ENCODE results near the gene ASB3. TPM values are rescaled to one million over a fixed set of nuclear protein-coding genes. Genes with fewer than 3 reads are reported as not detected.

The ASB3 gene
- total and polyA plus RNA-seq, 2 donors (not counting 1 experiment from before 2014, with no cell fraction given) = 15.9 to 30.7 TPM

- H3K4me3 Mint-ChIP-seq = no peak overlapping the region
- Histone ChIP-seq H4K20me1 (ENCODE audit: control insufficient read depth, insufficient read depth, low read length, poor library complexity, severe bottlenecking) (peaks cover 15% of the 10 kb centered on the region), H3K4me2 (replicated peaks; ENCODE audit: low read depth, low read length, poor library complexity, severe bottlenecking) (no peak overlapping the region), H3K27me3 (replicated peaks in 1 of 4; ENCODE audit: control extremely low read depth in 1 of 4, control insufficient read depth in 3 of 4, insufficient read depth in 4 of 4, low read length in 3 of 4) (no peaks in the 10 kb centered on the region), H2AFZ (ENCODE audit: insufficient read depth, low read depth, low read length, poor library complexity, severe bottlenecking) (no peak overlapping the region), H3K79me2 (ENCODE audit: control insufficient read depth, insufficient read depth, low read length) (peaks cover 53% of the 10 kb centered on the region), H3K36me3 (replicated peaks in 1 of 2; ENCODE audit: control extremely low read depth in 1 of 2, control insufficient read depth in 1 of 2, extremely low read depth in 1 of 2, insufficient read depth in 2 of 2, low read length in 1 of 2) (peaks cover 1 to 26% of the 10 kb centered on the region in 2 experiments), H3K4me3 (ENCODE audit: control extremely low read depth in 1 of 5, extremely low read depth in 1 of 5, insufficient read depth in 1 of 5, low read depth in 2 of 5, low read length in 4 of 5) (no peak overlapping the region), H3K27ac (ENCODE audit: low read length in 2 of 2) (no peak overlapping the region), H3K9ac (ENCODE audit: low read length) (no peak overlapping the region), H3K9me3 (ENCODE audit: control extremely low read depth in 1 of 3, control insufficient read depth in 2 of 3, insufficient read depth in 1 of 3, low read length in 2 of 3) (no peaks in the 10 kb centered on the region), H3K4me1 (ENCODE audit: control insufficient read depth in 2 of 2, insufficient read depth in 2 of 2, low read length in 2 of 2) (peaks cover 2 to 3% of the 10 kb centered on the region in 2 donors)
- ChIA-PET CTCF (no interaction called here), POLR2A (no interaction called here)
- no peak for ATAC-seq (ENCODE audit: low read depth)
- DNase-seq = no peak
- peaks cover 16% of the 10 kb centered on the region for H3K4me1 Mint-ChIP-seq
- no peaks in the 10 kb centered on the region for H3K9me3 Mint-ChIP-seq (ENCODE audit: insufficient read depth)
- no CpG with 5 or more reads among the region's 3 CpGs for WGBS (ENCODE audit: insufficient coverage)
- intact Hi-C loops (cut with micrococcal nuclease) = no loop called here
- H3K27me3 Mint-ChIP-seq = no peaks in the 10 kb centered on the region
- TF ChIP-seq, protein P1, sequence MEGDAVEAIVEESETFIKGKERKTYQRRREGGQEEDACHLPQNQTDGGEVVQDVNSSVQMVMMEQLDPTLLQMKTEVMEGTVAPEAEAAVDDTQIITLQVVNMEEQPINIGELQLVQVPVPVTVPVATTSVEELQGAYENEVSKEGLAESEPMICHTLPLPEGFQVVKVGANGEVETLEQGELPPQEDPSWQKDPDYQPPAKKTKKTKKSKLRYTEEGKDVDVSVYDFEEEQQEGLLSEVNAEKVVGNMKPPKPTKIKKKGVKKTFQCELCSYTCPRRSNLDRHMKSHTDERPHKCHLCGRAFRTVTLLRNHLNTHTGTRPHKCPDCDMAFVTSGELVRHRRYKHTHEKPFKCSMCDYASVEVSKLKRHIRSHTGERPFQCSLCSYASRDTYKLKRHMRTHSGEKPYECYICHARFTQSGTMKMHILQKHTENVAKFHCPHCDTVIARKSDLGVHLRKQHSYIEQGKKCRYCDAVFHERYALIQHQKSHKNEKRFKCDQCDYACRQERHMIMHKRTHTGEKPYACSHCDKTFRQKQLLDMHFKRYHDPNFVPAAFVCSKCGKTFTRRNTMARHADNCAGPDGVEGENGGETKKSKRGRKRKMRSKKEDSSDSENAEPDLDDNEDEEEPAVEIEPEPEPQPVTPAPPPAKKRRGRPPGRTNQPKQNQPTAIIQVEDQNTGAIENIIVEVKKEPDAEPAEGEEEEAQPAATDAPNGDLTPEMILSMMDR (IDR thresholded peaks at IDR 0.05) = no peak
- TF ChIP-seq EZH2 (IDR thresholded peaks at IDR 0.05; ENCODE audit: borderline replicate concordance, insufficient read depth, low read depth, low read length, poor library complexity, severe bottlenecking) = no peak
- H3K27ac Mint-ChIP-seq = no peak overlapping the region
Observed at GRCh38 chr2:53793261-53793660, 6.5 kb upstream of the ASB3 start.

DNA sequence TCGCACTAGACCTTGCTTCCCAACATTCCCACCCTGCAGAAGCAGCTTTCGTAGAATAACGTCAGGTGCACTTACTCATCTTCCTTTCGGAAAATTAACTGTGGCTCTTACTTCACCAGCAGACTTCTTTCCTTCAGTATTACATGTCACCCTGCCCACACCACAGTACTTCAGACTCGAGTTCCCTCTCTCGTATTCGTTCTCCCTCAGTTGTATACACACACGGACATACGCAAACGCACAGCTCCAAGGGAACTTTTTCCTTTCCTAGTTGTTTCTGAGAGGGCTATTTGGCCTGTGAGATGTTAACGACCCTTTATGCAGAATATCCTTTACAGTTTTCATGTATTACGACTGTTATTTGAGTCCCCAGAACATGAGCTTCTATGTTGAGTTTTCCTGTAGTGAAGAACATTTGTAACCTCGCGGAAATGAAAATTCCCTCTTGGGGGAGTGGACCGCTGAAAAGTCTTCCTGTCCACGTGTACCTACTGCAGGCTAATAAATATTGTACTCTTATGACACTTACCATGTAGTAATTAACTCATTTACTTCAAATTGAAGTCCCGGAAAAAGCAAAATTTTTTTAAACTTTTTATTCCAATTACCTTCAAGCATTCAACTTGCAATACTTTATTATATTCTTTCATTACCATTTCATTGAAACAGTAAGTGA is 999 bp upstream of the ASB3 start:
- Mint-ChIP-seq H3K9me3 (ENCODE audit: insufficient read depth) (no peaks in the 10 kb centered on the region), H3K4me3 (peak overlapping the region; percentile 98), H3K27me3 (no peaks in the 10 kb centered on the region), H3K4me1 (peaks cover 54% of the 10 kb centered on the region), H3K27ac (peak overlapping the region; percentile 92)
- Histone ChIP-seq H3K27ac (ENCODE audit: low read length in 2 of 2) (peak overlapping the region; percentile 80 to 88), H3K27me3 (replicated peaks in 1 of 4; ENCODE audit: control extremely low read depth in 1 of 4, control insufficient read depth in 3 of 4, insufficient read depth in 4 of 4, low read length in 3 of 4) (no peaks in the 10 kb centered on the region), H3K36me3 (replicated peaks in 1 of 2; ENCODE audit: control extremely low read depth in 1 of 2, control insufficient read depth in 1 of 2, extremely low read depth in 1 of 2, insufficient read depth in 2 of 2, low read length in 1 of 2) (no peaks in the 10 kb centered on the region), H2AFZ (ENCODE audit: insufficient read depth, low read depth, low read length, poor library complexity, severe bottlenecking) (peak overlapping the region; percentile 88), H3K79me2 (ENCODE audit: control insufficient read depth, insufficient read depth, low read length) (peaks cover 97% of the 10 kb centered on the region), H3K4me3 (ENCODE audit: control extremely low read depth in 1 of 5, extremely low read depth in 1 of 5, insufficient read depth in 1 of 5, low read depth in 2 of 5, low read length in 4 of 5) (peak overlapping the region; percentile 77 to 98 (median 93)), H3K9ac (ENCODE audit: low read length) (peak overlapping the region; percentile 88), H3K9me3 (ENCODE audit: control extremely low read depth in 1 of 3, control insufficient read depth in 2 of 3, insufficient read depth in 1 of 3, low read length in 2 of 3) (no peaks in the 10 kb centered on the region), H4K20me1 (ENCODE audit: control insufficient read depth, insufficient read depth, low read length, poor library complexity, severe bottlenecking) (peaks cover 7% of the 10 kb centered on the region), H3K4me1 (ENCODE audit: control insufficient read depth in 2 of 2, insufficient read depth in 2 of 2, low read length in 2 of 2) (peaks cover 29 to 33% of the 10 kb centered on the region in 2 donors), H3K4me2 (replicated peaks; ENCODE audit: low read depth, low read length, poor library complexity, severe bottlenecking) (peak overlapping the region; percentile 82)
- 1% methylated on average over 6 of the region's 17 CpGs for WGBS (ENCODE audit: insufficient coverage)
- ChIA-PET POLR2A (interaction anchor here (0.8 kb wide), 1 partner anchor 20 kb away, joined by 3 read pairs; the partner anchor contains the start of gene CHAC2), CTCF (interaction anchor here (1.3 to 2.3 kb wide), 2 partner anchors 12 to 20 kb away, joined by 4 to 16 read pairs; partner anchors contain the start of gene CHAC2)
- ATAC-seq (ENCODE audit: low read depth) (no peak), DNase-seq (peak; percentile 29)
- intact Hi-C loops (cut with micrococcal nuclease) = loop anchor here (1.0 to 10.0 kb wide), 7 partner anchors 20 to 1831 kb away; partner anchors contain the start of genes ACYP2, CHAC2, EML6 and PSME4
- TF ChIP-seq, protein P1 (IDR thresholded peaks at IDR 0.05) = no peak
- no peak for TF ChIP-seq EZH2 (IDR thresholded peaks at IDR 0.05; ENCODE audit: borderline replicate concordance, insufficient read depth, low read depth, low read length, poor library complexity, severe bottlenecking)

Measured in B cell (primary cell).